Measurements from ENCODE around the gene AUP1.

- TF ChIP-seq CTCF (IDR thresholded peaks at IDR 0.05; ENCODE audit: low read depth, low read length) (no peak), EZH2phosphoT487 (IDR thresholded peaks at IDR 0.05; ENCODE audit: low read depth) (no peak)
These were observed 14.9 kb downstream of the AUP1 start, which contains the start of gene TLX2 for GRCh38 chr2:74514368-74515270.
